Adrenal gland (tissue), 5 donors: ENCODE measurements around the gene TRAPPC2L.

Experiments
- CTCF ChIP-seq, 6 experiments: fragments of 450-650 bp in 4 of 6; fragments of 200-600 bp in 2 of 6; sonication (generic) in 1 of 6; IDR thresholded peaks; 1 replicate in 5 of 6; 2 replicates in 1 of 6; pipeline versions ENCODE4 v1.5.1 to v1.8.0; 2016 to 2021; ENCODE audit warnings: antibody characterized with exemption in 6 of 6, mild to moderate bottlenecking in 2 of 6, moderate library complexity in 1 of 6
- POLR2A ChIP-seq, 2 donors: fragments of 450-650 bp; IDR thresholded peaks; one replicate each; pipeline ENCODE4 v1.6.1; 2017; ENCODE audit warnings: antibody characterized with exemption in 2 of 2, mild to moderate bottlenecking in 2 of 2, moderate library complexity in 1 of 2
- donor health status: DM: no; HTN: no; CAD: no.

- TF ChIP-seq CTCF (IDR thresholded peaks at IDR 0.05) (no peak), POLR2A (IDR thresholded peaks at IDR 0.05) (no peak)
Measured at GRCh38 chr16:88880226-88881006, 23.5 kb downstream of the TRAPPC2L start.
